ENCODE results near the gene NDUFB10.

GRCh38 chr16:1950047-1950446 lies 9.3 kb upstream of the NDUFB10 start:
- TF ChIP-seq SP1 (IDR thresholded peaks at IDR 0.05) (no peak), ATF3 (IDR thresholded peaks at IDR 0.05) (no peak), CTCF (IDR thresholded peaks at IDR 0.05; ENCODE audit: low read depth, low read length, missing input control) (no peak), GABPA (IDR thresholded peaks at IDR 0.05 in 1 of 2, conservative IDR thresholded peaks at IDR 0.05 in 1 of 2) (no peak), YY1 (IDR thresholded peaks at IDR 0.05) (no peak), EGR1 (IDR thresholded peaks at IDR 0.05; ENCODE audit: low read depth in 2 of 2) (no peak), RAD21 (IDR thresholded peaks at IDR 0.05) (no peak), TAF1 (conservative IDR thresholded peaks at IDR 0.05) (no peak), REST (IDR thresholded peaks at IDR 0.05) (no peak), MAX (IDR thresholded peaks at IDR 0.05) (no peak), ZBTB33 (IDR thresholded peaks at IDR 0.05) (no peak), RXRA (IDR thresholded peaks at IDR 0.05) (no peak)
